GM19397 (cell line): ENCODE data around the gene FEV.
"Not testable (repeated sequence)": the region's sequence is repeated elsewhere in the genome, so short reads cannot be mapped to it uniquely, and the experiment has no call there.

Experiments
- ATAC-seq: cut with Tn5 transposase; IDR thresholded peaks from one replicate; pipeline ENCODE4 v1.9.1; 2021; ENCODE audit warnings: mild to moderate bottlenecking, moderate library complexity; ENCODE audit not compliant: unreplicated experiment

FEV gene

DNA sequence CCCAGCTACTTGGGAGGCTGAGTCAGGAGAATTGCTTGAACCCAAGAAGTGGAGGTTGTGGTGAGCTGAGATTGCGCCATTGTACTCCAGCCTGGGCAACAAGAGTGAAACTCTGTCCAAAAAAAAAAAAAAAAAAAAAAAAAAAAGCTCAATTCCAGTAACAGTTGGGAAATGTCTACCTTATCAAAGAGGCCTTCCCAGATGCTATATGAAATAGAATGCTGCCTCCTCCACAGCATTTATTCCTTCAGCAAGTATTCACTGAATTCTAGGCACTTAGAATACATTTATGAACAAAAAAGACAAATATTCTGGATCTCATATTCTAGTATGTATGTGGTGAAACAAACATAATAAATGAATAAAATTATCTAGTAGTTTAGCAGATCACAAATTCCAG lies 38.4 kb downstream of the FEV start:
- no peak for ATAC-seq

DNA sequence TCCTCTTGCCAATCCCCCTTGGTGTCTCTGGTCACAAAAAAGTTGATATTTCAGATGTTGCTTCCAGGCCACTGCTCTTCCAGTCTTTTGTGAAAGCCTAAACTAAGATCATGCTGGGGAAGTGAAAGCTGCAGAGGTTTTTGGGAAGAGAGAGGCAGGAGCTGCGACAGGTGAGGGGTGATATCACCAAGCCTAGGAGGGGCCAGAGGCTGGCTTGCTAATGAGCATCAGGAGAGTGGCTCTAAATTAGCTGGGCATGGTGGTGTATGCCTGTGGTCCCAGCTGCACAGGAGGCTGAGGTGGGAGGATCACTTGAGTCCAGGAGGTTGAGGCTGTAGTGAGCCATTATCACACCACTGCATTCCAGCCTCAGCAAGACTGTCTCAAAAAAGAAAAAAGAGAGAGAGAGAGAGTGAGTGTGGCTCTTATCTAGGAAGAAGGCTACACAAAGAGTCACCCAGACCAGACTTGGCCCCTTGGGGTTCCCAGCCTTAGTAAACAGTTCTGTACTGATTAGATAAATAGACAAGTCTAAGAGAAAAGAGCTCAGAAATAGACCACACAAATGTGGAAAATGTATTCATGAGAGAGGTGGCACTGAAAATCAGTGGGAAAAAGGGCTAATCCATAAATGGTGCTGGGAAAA lies 40.1 kb downstream of the FEV start:
- no peak for ATAC-seq

DNA sequence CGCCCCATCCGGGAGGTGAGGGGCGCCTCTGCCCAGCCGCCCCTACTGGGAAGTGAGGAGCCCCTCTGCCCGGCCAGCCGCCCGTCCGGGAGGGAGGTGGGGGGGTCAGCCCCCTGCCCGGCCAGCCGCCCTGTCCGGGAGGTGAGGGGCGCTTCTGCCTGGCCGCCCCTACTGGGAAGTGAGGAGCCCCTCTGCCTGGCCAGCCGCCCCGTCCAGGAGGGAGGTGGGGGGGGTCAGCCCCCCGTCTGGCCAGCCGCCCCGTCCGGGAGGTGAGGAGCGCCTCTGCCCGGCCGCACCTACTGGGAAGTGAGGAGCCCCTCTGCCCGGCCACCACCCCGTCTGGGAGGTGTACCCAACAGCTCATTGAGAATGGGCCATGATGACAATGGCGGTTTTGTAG lies 53.2 kb downstream of the FEV start:
- not testable (repeated sequence) for ATAC-seq
